Measurements from ENCODE around the gene MYZAP.

Gene MYZAP

DNA sequence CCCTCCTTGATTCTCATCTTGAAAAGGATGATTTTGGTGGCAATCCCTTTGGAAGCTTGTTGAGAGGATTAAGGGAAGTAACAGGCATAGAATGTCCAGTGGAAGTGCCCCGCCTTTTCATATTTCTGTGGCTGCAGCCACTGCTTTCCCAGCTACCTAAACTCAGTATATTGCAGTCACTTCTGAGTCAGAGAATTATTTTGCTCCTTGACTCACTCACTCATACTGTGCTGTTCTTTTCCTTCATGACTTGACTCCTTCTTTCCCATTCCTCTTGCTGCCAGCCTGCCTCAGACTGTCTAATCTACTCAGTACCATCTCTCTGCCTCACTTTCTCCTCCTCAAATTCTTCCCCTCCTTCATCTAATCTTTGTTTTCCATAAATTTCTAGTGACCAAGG lies 88.3 kb downstream of the MYZAP start:
- H3K79me1 ChIP-seq (replicated peaks; ENCODE audit: low read length, poor library complexity, severe bottlenecking): no peaks in the 10 kb centered on the region
- peak; percentile 30 for DNase-seq
- H3K4me2 ChIP-seq (ENCODE audit: low read length, poor library complexity, severe bottlenecking): peak overlapping the region; percentile 24
- H3K4ac ChIP-seq (ENCODE audit: low read depth in 1 of 2, low read length in 2 of 2): no peak overlapping the region
- no peak overlapping the region for H2AFZ ChIP-seq (ENCODE audit: low read depth, low read length)
- H3K4me3 ChIP-seq (ENCODE audit: insufficient read depth in 1 of 2, low read depth in 1 of 2, low read length in 2 of 2): peak overlapping the region in 1 of 2 experiments; percentile 50
- no peak overlapping the region for H2BK5ac ChIP-seq (ENCODE audit: low read depth, low read length, poor library complexity, severe bottlenecking)
- no peak overlapping the region for H4K8ac ChIP-seq (ENCODE audit: low read length)
- no peak overlapping the region for H3K18ac ChIP-seq (ENCODE audit: low read depth in 1 of 2, low read length in 2 of 2)
- WGBS: 89% methylated on average over 1 of the region's 1 CpG
- no peak overlapping the region for H2BK12ac ChIP-seq (ENCODE audit: low read length in 2 of 2)
- H3K36me3 ChIP-seq (ENCODE audit: control insufficient read depth in 1 of 2, insufficient read depth in 2 of 2, low read depth in 1 of 2, low read length in 2 of 2): no peaks in the 10 kb centered on the region
- no peak overlapping the region for H2BK120ac ChIP-seq (ENCODE audit: low read depth, low read length)
- H3K4me1 ChIP-seq (ENCODE audit: control insufficient read depth, insufficient read depth, low read depth, low read length): peaks cover 3% of the 10 kb centered on the region
- H2BK15ac ChIP-seq (ENCODE audit: low read depth, poor library complexity, severe bottlenecking): no peak overlapping the region
- no peak overlapping the region for H3K27ac ChIP-seq (ENCODE audit: low read length, poor library complexity, severe bottlenecking)
- no peak overlapping the region for H4K91ac ChIP-seq (ENCODE audit: low read length)
- H3K14ac ChIP-seq (ENCODE audit: low read length in 2 of 2): no peak overlapping the region
- H2AK5ac ChIP-seq (ENCODE audit: low read length, severe bottlenecking): no peak overlapping the region
- peak overlapping the region; percentile 46 for H3K9ac ChIP-seq (ENCODE audit: low read length)
- no peak overlapping the region for H3K23ac ChIP-seq (ENCODE audit: low read length in 2 of 2)
- H3K27me3 ChIP-seq (ENCODE audit: control insufficient read depth in 1 of 2, insufficient read depth in 1 of 2, low read length in 2 of 2): no peaks in the 10 kb centered on the region
- no peaks in the 10 kb centered on the region for H3K9me3 ChIP-seq (ENCODE audit: control insufficient read depth, low read length)

DNA sequence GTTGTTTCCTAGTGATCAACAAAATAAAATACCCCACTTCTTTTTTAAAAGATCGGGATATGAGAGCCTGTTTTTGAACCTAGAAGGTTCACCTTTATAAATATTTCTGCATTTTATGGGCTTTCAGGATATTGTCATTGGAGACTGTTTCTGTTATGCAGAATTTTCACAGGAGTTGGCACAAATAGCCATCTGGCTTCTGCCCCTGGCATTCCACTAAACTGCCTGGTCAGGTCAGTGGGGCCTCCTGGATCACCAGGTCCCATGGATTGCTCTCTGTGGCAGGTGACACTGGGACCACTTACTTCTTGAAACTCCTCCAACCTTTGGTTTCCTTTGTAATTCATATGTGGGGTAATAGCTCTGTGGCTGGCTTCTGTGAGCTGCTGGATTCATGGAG lies 89.3 kb downstream of the MYZAP start:
- no peaks in the 10 kb centered on the region for H3K36me3 ChIP-seq (ENCODE audit: control insufficient read depth in 1 of 2, insufficient read depth in 2 of 2, low read depth in 1 of 2, low read length in 2 of 2)
- H3K4me2 ChIP-seq (ENCODE audit: low read length, poor library complexity, severe bottlenecking): no peak overlapping the region
- H3K9ac ChIP-seq (ENCODE audit: low read length): no peak overlapping the region
- H3K14ac ChIP-seq (ENCODE audit: low read length in 2 of 2): no peak overlapping the region
- H2BK12ac ChIP-seq (ENCODE audit: low read length in 2 of 2): no peak overlapping the region
- no peak overlapping the region for H2BK120ac ChIP-seq (ENCODE audit: low read depth, low read length)
- H3K23ac ChIP-seq (ENCODE audit: low read length in 2 of 2): no peak overlapping the region
- H3K18ac ChIP-seq (ENCODE audit: low read depth in 1 of 2, low read length in 2 of 2): no peak overlapping the region
- no peak overlapping the region for H3K4me3 ChIP-seq (ENCODE audit: insufficient read depth in 1 of 2, low read depth in 1 of 2, low read length in 2 of 2)
- H4K91ac ChIP-seq (ENCODE audit: low read length): no peak overlapping the region
- no peaks in the 10 kb centered on the region for H3K9me3 ChIP-seq (ENCODE audit: control insufficient read depth, low read length)
- H3K27me3 ChIP-seq (ENCODE audit: control insufficient read depth in 1 of 2, insufficient read depth in 1 of 2, low read length in 2 of 2): no peaks in the 10 kb centered on the region
- no peak overlapping the region for H3K27ac ChIP-seq (ENCODE audit: low read length, poor library complexity, severe bottlenecking)
- H3K4ac ChIP-seq (ENCODE audit: low read depth in 1 of 2, low read length in 2 of 2): no peak overlapping the region
- no peaks in the 10 kb centered on the region for H3K79me1 ChIP-seq (replicated peaks; ENCODE audit: low read length, poor library complexity, severe bottlenecking)
- no peak overlapping the region for H2BK5ac ChIP-seq (ENCODE audit: low read depth, low read length, poor library complexity, severe bottlenecking)
- H2AFZ ChIP-seq (ENCODE audit: low read depth, low read length): no peak overlapping the region
- no peak for DNase-seq
- no peak overlapping the region for H4K8ac ChIP-seq (ENCODE audit: low read length)
- no CpG with 5 or more reads among the region's 1 CpG for WGBS
- no peaks in the 10 kb centered on the region for H3K4me1 ChIP-seq (ENCODE audit: control insufficient read depth, insufficient read depth, low read depth, low read length)
- no peak overlapping the region for H2BK15ac ChIP-seq (ENCODE audit: low read depth, poor library complexity, severe bottlenecking)
- H2AK5ac ChIP-seq (ENCODE audit: low read length, severe bottlenecking): peak overlapping the region; percentile 21

DNA sequence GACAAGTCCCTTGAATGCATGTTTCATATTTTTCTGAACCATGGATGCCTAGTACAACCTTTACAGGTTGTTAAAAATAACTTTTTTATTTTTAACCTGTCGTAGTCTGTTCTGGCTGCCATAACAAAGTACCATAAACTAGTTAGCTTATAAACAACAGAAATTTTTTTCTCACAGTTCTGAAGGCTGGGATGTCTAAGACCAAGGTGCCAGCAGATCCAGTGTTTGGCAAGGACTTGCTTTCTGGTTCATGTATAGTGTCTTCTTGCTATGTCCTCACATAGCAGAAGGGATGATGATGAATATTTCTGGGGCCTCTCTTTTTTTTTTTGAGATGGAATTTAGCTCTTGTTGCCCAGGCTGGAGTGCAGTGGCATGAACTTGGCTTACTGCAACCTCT lies 91.8 kb downstream of the MYZAP start:
- H3K14ac ChIP-seq (ENCODE audit: low read length in 2 of 2): no peak overlapping the region
- no CpG with 5 or more reads among the region's 1 CpG for WGBS
- no peak overlapping the region for H4K8ac ChIP-seq (ENCODE audit: low read length)
- DNase-seq: no peak
- no peak overlapping the region for H2AFZ ChIP-seq (ENCODE audit: low read depth, low read length)
- H3K23ac ChIP-seq (ENCODE audit: low read length in 2 of 2): no peak overlapping the region
- H2BK5ac ChIP-seq (ENCODE audit: low read depth, low read length, poor library complexity, severe bottlenecking): no peak overlapping the region
- H3K27ac ChIP-seq (ENCODE audit: low read length, poor library complexity, severe bottlenecking): no peak overlapping the region
- no peak overlapping the region for H2AK5ac ChIP-seq (ENCODE audit: low read length, severe bottlenecking)
- H3K4me1 ChIP-seq (ENCODE audit: control insufficient read depth, insufficient read depth, low read depth, low read length): no peaks in the 10 kb centered on the region
- no peak overlapping the region for H2BK120ac ChIP-seq (ENCODE audit: low read depth, low read length)
- no peaks in the 10 kb centered on the region for H3K9me3 ChIP-seq (ENCODE audit: control insufficient read depth, low read length)
- H3K27me3 ChIP-seq (ENCODE audit: control insufficient read depth in 1 of 2, insufficient read depth in 1 of 2, low read length in 2 of 2): no peaks in the 10 kb centered on the region
- H3K79me1 ChIP-seq (replicated peaks; ENCODE audit: low read length, poor library complexity, severe bottlenecking): no peaks in the 10 kb centered on the region
- no peak overlapping the region for H2BK15ac ChIP-seq (ENCODE audit: low read depth, poor library complexity, severe bottlenecking)
- no peak overlapping the region for H3K18ac ChIP-seq (ENCODE audit: low read depth in 1 of 2, low read length in 2 of 2)
- H3K9ac ChIP-seq (ENCODE audit: low read length): no peak overlapping the region
- H3K36me3 ChIP-seq (ENCODE audit: control insufficient read depth in 1 of 2, insufficient read depth in 2 of 2, low read depth in 1 of 2, low read length in 2 of 2): no peaks in the 10 kb centered on the region
- H3K4me2 ChIP-seq (ENCODE audit: low read length, poor library complexity, severe bottlenecking): no peak overlapping the region
- no peak overlapping the region for H3K4me3 ChIP-seq (ENCODE audit: insufficient read depth in 1 of 2, low read depth in 1 of 2, low read length in 2 of 2)
- no peak overlapping the region for H4K91ac ChIP-seq (ENCODE audit: low read length)
- no peak overlapping the region for H3K4ac ChIP-seq (ENCODE audit: low read depth in 1 of 2, low read length in 2 of 2)
- H2BK12ac ChIP-seq (ENCODE audit: low read length in 2 of 2): no peak overlapping the region

DNA sequence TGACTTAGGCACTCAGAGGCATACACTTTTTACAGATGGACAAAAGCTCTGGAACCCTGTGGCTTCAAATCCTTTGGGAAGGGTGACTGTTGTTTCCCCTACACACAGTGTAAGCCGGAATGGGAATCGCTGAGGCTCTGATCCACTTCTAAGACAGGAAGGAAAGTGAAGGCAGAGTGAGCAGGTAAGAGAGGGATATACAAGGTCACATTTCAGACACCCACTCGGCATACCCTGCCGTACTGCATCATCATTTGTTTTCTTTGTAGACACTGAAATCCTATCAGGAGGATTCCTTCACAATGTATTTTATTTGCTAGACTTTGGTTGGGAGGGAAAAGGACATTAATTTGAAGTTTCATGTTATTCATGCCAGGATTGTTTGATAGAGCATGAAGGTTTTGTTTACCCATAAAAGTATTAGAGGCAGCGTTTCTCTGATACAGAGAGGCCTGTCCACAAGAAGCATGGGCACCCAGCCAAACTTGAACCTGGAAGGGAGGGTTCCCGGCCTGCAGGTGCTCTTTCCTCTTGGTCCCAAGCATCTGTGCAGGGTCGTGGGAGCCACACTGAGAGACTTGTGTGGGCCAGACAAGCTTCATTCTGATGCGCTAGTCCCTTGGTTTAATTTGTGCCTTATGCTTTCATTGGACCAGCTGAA lies 92.9 kb downstream of the MYZAP start:
- no peak overlapping the region for H3K4ac ChIP-seq (ENCODE audit: low read depth in 1 of 2, low read length in 2 of 2)
- H4K8ac ChIP-seq (ENCODE audit: low read length): no peak overlapping the region
- H2AK5ac ChIP-seq (ENCODE audit: low read length, severe bottlenecking): no peak overlapping the region
- no peak overlapping the region for H2BK15ac ChIP-seq (ENCODE audit: low read depth, poor library complexity, severe bottlenecking)
- H3K4me1 ChIP-seq (ENCODE audit: control insufficient read depth, insufficient read depth, low read depth, low read length): no peaks in the 10 kb centered on the region
- H2AFZ ChIP-seq (ENCODE audit: low read depth, low read length): no peak overlapping the region
- H3K14ac ChIP-seq (ENCODE audit: low read length in 2 of 2): no peak overlapping the region
- WGBS: 85% methylated on average over 5 of the region's 8 CpGs
- H3K27me3 ChIP-seq (ENCODE audit: control insufficient read depth in 1 of 2, insufficient read depth in 1 of 2, low read length in 2 of 2): no peaks in the 10 kb centered on the region
- no peak overlapping the region for H3K9ac ChIP-seq (ENCODE audit: low read length)
- DNase-seq: no peak
- H3K36me3 ChIP-seq (ENCODE audit: control insufficient read depth in 1 of 2, insufficient read depth in 2 of 2, low read depth in 1 of 2, low read length in 2 of 2): no peaks in the 10 kb centered on the region
- no peak overlapping the region for H3K27ac ChIP-seq (ENCODE audit: low read length, poor library complexity, severe bottlenecking)
- H2BK5ac ChIP-seq (ENCODE audit: low read depth, low read length, poor library complexity, severe bottlenecking): no peak overlapping the region
- H3K9me3 ChIP-seq (ENCODE audit: control insufficient read depth, low read length): no peaks in the 10 kb centered on the region
- H3K23ac ChIP-seq (ENCODE audit: low read length in 2 of 2): no peak overlapping the region
- H2BK120ac ChIP-seq (ENCODE audit: low read depth, low read length): no peak overlapping the region
- H3K18ac ChIP-seq (ENCODE audit: low read depth in 1 of 2, low read length in 2 of 2): no peak overlapping the region
- H4K91ac ChIP-seq (ENCODE audit: low read length): no peak overlapping the region
- H3K79me1 ChIP-seq (replicated peaks; ENCODE audit: low read length, poor library complexity, severe bottlenecking): no peaks in the 10 kb centered on the region
- no peak overlapping the region for H3K4me3 ChIP-seq (ENCODE audit: insufficient read depth in 1 of 2, low read depth in 1 of 2, low read length in 2 of 2)
- no peak overlapping the region for H3K4me2 ChIP-seq (ENCODE audit: low read length, poor library complexity, severe bottlenecking)
- H2BK12ac ChIP-seq (ENCODE audit: low read length in 2 of 2): no peak overlapping the region

Data from mesenchymal stem cell (in vitro differentiated cells and primary cell).